Cardiac muscle cell (in vitro differentiated cells and primary cell): ENCODE data around the gene ESYT1. TPM values are rescaled to one million over a fixed set of nuclear protein-coding genes. Genes with fewer than 3 reads are reported as not detected.

Source experiments
- DNase-seq, 2 donors: peaks; one replicate each; pipeline versions ENCODE4 v3.0.0 to v3.0.0-alpha.2; 2010 to 2017; ENCODE audit warnings: low read depth in 1 of 2, low spot score in 1 of 2
- H3K27ac ChIP-seq: fragments of 200-600 bp; sonication (generic); 2 replicates; pipeline ENCODE4 v1.5.1; 2016
- H3K27me3 ChIP-seq: fragments of 200-600 bp; sonication (generic); 2 replicates; pipeline ENCODE4 v1.6.0; 2016; ENCODE audit warnings: control low read depth
- H3K36me3 ChIP-seq: fragments of 200-600 bp; sonication (generic); 2 replicates; pipeline ENCODE4 v1.5.1; 2016; ENCODE audit warnings: control low read depth
- H3K4me1 ChIP-seq: fragments of 200-600 bp; sonication (generic); 2 replicates; pipeline ENCODE4 v1.8.1; 2017; ENCODE audit warnings: low read depth, mild to moderate bottlenecking, mixed run types
- H3K4me3 ChIP-seq: fragments of 200-600 bp; sonication (generic); 2 replicates; pipeline ENCODE4 v1.5.1; 2016; ENCODE audit warnings: mild to moderate bottlenecking
- H3K9me3 ChIP-seq: fragments of 200-600 bp; sonication (generic); 2 replicates; pipeline ENCODE4 v1.5.1; 2017; ENCODE audit warnings: low read depth, mild to moderate bottlenecking, control low read depth
- CTCF ChIP-seq: IDR thresholded peaks from 2 replicates; pipeline ENCODE4 v1.5.1; 2012; ENCODE audit warnings: low read depth, mild to moderate bottlenecking, low read length
- polyA plus RNA-seq: library from polyadenylated mRNA; unstranded; fragments of >200 nt; fragmentation: Nextera tagmentation; extraction: Ambion mirVana; gene quantifications from 2 replicates; pipeline ENCODE4 v1.2.1, GENCODE V29; 2016
- total RNA-seq: library from RNA; depleted of rRNA; stranded (reverse); fragments of >200 nt; gene quantifications from 2 replicates; pipeline ENCODE4 v1.2.3, GENCODE V29; 2016

Gene ESYT1
- total and polyA plus RNA-seq, 2 experiments from 2014 or later = 52.0 to 107 TPM

DNA sequence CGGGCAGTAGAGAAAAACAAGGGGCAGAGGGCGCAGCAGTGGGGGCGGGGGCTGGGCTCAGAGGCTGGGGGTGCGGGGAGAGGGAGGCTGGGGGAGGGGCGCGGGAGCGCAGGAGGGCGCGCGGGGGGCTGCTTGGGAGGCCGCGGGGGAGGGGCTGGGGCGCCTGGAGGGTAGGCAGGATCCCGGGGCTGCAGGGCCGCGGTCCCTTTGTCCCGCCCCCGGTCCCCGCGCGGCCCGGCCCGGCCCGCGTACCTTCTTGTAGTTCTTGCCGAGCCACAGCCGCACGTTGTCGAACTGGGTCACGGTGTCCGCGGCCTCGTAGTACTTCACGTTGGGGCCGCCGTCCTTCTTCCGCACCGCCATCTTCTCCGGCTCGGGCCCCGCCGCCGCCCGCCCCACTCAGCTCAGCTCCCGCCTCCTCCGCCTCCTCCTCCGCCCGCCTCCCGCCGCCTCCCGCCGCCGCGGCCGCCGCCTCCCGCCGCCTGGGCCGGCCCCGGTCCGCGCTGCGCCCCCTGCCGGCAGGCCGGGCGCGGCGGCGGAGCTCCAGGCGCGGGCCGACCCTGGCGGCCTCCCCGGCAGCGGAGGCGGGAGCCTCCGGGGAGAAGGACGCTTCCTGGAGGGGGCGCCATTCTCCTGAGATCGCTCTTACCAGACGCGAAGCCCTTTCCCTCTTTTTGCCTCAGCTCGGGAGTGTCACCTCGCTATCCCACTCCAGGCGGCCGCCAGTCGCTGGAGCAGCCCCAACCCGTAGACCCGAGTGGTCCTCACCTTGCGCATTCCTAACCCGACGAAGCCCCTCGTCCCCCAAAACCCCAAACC is 61.2 kb downstream of the ESYT1 start, which contains the start of gene SMARCC2:
Gene SMARCC2, minus strand, starts transcription at position 385 of the 819 bp plus-strand sequence. Its CDS starts 22 bp downstream, at position 363.
- no peaks in the 10 kb centered on the region for H3K9me3 ChIP-seq
- TF ChIP-seq CTCF = peak; percentile 58
- H3K4me1 ChIP-seq = peaks cover 9% of the 10 kb centered on the region

DNA sequence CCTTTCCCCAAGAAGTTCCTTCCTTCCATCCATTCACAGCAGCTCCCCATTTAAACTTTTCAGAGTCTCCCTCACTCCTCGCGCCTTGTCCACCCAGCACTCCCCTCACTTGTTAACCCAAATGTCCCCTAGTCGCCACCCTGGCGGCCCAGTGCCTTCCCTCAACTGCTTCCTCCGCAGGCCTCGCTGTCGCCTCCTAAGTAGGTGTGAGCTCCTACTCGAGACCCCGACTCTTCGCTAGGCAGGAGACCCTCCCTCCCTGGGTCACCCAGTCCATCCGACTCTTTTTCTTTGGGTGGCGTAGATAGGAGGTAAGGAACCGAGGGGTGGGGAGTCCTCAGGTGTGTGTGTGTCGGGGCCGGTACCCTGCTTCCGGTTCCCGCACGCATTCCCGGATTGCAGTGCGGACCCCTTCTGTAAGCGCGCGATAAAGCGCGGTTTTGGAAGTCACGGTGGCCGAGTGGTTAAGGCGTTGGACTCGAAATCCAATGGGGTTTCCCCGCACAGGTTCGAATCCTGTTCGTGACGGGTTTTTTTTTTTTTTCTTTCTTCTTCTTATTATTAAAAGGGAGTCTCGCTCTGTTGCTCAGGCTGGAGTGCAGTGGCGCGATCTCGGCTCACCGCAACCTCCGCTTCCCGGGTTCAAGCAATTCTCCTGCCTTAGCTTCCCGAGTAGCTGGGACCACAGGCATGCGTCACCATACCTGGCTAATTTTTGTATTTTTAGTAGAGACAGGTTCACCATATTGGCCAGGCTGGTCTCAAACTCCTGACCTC is 62.0 kb downstream of the ESYT1 start:
- peaks cover 9% of the 10 kb centered on the region for H3K4me1 ChIP-seq
- peak overlapping the region; percentile 100 for H3K4me3 ChIP-seq
- DNase-seq = peak; percentile 81
- H3K36me3 ChIP-seq = peaks cover 7% of the 10 kb centered on the region
- H3K9me3 ChIP-seq = no peaks in the 10 kb centered on the region
- H3K27ac ChIP-seq = peak overlapping the region; percentile 73
- no peaks in the 10 kb centered on the region for H3K27me3 ChIP-seq
- TF ChIP-seq CTCF = no peak

More for the DNA sequence above, 61.2 kb downstream of the ESYT1 start, which contains the start of gene SMARCC2:
- H3K27ac ChIP-seq = peak within 1 kb of the TSS; percentile 81
- H3K27me3 ChIP-seq = no peaks in the 10 kb centered on the region
- H3K4me3 ChIP-seq = peak within 1 kb of the TSS; percentile 100
- peaks cover 15% of the 10 kb centered on the region for H3K36me3 ChIP-seq
- DNase-seq = peak; percentile 90 to 93

DNA sequence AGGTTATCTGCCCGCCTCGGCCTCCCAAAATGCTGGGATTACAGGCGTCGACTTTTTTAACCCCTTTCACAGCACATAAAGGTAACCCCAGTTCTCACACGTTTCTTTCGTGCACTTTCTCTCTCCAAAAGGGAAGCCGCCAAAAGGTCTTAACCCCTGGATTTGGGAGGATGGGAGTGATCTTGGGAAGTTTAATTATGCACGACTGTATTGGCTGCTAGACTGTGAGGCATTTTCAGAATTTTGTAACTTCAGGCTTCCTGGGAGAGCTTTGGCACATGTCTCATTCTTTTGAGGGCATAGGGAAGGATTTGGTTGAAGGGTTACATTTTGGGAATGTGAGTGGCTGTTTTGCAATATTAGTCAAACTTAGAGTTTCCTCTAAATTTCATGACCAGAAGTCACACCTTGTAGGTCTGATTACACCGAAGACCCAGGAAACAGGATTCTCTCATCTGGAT is 62.7 kb downstream of the ESYT1 start:
- Histone ChIP-seq H3K9me3 (no peaks in the 10 kb centered on the region), H3K4me3 (peak overlapping the region; percentile 100), H3K27me3 (no peaks in the 10 kb centered on the region), H3K4me1 (peaks cover 9% of the 10 kb centered on the region), H3K36me3 (peaks cover 6% of the 10 kb centered on the region), H3K27ac (peak overlapping the region; percentile 46)
- peak in 1 of 2 donors; percentile 51 for DNase-seq
- TF ChIP-seq CTCF = no peak

DNA sequence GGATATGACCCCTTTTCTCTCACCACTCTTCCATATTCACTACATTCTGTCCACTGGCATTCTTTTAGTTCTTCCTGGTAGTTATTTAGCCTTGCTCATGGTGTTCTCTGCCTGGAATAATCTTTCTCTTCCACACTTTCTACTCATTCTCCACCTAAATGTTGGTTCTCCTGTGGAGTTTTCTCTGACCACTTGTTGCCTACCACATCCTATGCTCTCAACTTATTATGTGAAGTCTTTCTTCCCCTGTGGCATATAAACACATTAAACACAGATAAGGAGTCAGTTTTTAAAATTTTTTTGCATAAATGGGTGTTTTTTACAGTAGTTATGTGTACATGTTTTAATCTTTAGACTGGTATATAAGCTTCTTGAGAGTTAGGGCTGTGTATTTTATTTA is 64.5 kb downstream of the ESYT1 start:
- Histone ChIP-seq H3K4me3 (no peak overlapping the region), H3K36me3 (no peaks in the 10 kb centered on the region), H3K4me1 (peaks cover 13% of the 10 kb centered on the region), H3K27ac (no peak overlapping the region), H3K27me3 (no peaks in the 10 kb centered on the region), H3K9me3 (no peaks in the 10 kb centered on the region)
- DNase-seq = no peak
- TF ChIP-seq CTCF = no peak

DNA sequence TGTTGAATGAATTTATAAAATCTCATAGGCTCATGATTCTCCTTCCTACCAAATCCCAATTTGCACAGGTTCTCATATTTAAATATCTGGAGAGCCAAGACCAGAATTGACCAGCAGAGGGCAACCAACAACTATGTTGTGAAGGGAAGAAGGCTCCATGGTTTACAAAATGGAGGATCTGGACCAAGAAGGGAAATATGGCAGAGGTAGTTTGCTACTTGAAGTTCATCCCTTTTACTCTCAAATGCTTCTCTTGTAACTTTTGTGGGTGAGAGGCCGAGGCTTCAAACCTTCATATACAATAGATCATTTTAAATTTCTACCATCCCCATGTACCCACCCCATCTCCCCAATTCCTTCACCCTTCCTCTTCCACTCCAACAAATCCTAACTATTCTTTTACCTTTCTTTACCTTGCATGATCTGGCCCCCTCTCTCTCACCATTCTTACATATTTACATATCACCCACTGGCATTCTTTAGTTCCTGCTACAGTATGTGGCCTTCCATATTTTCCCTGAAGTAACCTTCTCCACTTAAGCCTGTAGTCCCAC is 65.0 kb downstream of the ESYT1 start:
- no peaks in the 10 kb centered on the region for H3K9me3 ChIP-seq
- H3K36me3 ChIP-seq = no peaks in the 10 kb centered on the region
- peaks cover 8% of the 10 kb centered on the region for H3K4me1 ChIP-seq
- no peak overlapping the region for H3K4me3 ChIP-seq
- H3K27me3 ChIP-seq = no peaks in the 10 kb centered on the region
- H3K27ac ChIP-seq = peak overlapping the region; percentile 25
- DNase-seq = peak; percentile 90 to 92
- TF ChIP-seq CTCF = peak; percentile 73
